GM23338 (cell line): Measurements from ENCODE around the gene SNRPD2. TPM values are rescaled to one million over a fixed set of nuclear protein-coding genes. Genes with fewer than 3 reads are reported as not detected.
A peak's percentile ranks its signal among the peaks of the same experiment; 100 is the strongest.

ENCODE experiments used
- ATAC-seq: fragments of 200-7000 bp; cut with Tn5 transposase; 3 replicates; pipeline ENCODE4 v1.9.1; 2020
- DNase-seq: peaks from one replicate; pipeline ENCODE4 v3.0.0-alpha.2; 2015; ENCODE audit warnings: low spot score
- H2AFZ ChIP-seq: fragments of 200-600 bp; sonication (generic); 2 replicates; pipeline ENCODE4 v1.8.0; 2016; ENCODE audit warnings: antibody characterized with exemption, mild to moderate bottlenecking, moderate library complexity
- H3F3A ChIP-seq: fragments of 200-600 bp; sonication (generic); replicated peaks from 2 replicates; pipeline ENCODE4 v1.8.0; 2017; ENCODE audit warnings: antibody characterized with exemption, mixed run types, low read depth
- H3K27ac ChIP-seq: fragments of 200-600 bp; sonication (generic); 2 replicates; pipeline ENCODE4 v1.6.1; 2016; ENCODE audit warnings: low read depth
- H3K27me3 ChIP-seq: fragments of 200-600 bp; sonication (generic); 2 replicates; pipeline ENCODE4 v1.8.0; 2016; ENCODE audit warnings: mild to moderate bottlenecking, mixed run types, moderate library complexity; ENCODE audit not compliant: insufficient read depth
- H3K36me3 ChIP-seq: fragments of 200-600 bp; sonication (generic); 2 replicates; pipeline ENCODE4 v1.8.0; 2016; ENCODE audit warnings: mild to moderate bottlenecking; ENCODE audit not compliant: insufficient read depth
- H3K4me1 ChIP-seq: fragments of 200-600 bp; sonication (generic); 2 replicates; pipeline ENCODE4 v1.8.0; 2016; ENCODE audit warnings: mild to moderate bottlenecking, moderate library complexity; ENCODE audit not compliant: insufficient read depth
- H3K4me2 ChIP-seq: fragments of 200-600 bp; sonication (generic); 2 replicates; pipeline ENCODE4 v1.7.1; 2017; ENCODE audit warnings: mixed run types
- H3K4me3 ChIP-seq: fragments of 200-600 bp; sonication (generic); 2 replicates; pipeline ENCODE4 v1.6.1; 2016; ENCODE audit warnings: mixed run types
- H3K79me2 ChIP-seq: fragments of 200-600 bp; sonication (generic); replicated peaks from 2 replicates; pipeline ENCODE4 v1.8.0; 2017; ENCODE audit warnings: mild to moderate bottlenecking; ENCODE audit not compliant: insufficient read depth
- H3K9me2 ChIP-seq: fragments of 200-600 bp; sonication (generic); 2 replicates; pipeline ENCODE4 v1.8.0; 2017; ENCODE audit not compliant: insufficient read depth
- H4K20me1 ChIP-seq: fragments of 200-600 bp; sonication (generic); replicated peaks from 2 replicates; pipeline ENCODE4 v1.8.0; 2017; ENCODE audit warnings: mild to moderate bottlenecking; ENCODE audit not compliant: insufficient read depth
- H3K27ac Mint-ChIP-seq: 2 replicates; pipeline ENCODE4 v1.8.0; 2020; ENCODE audit warnings: inconsistent platforms, mild to moderate bottlenecking, moderate library complexity, mixed read lengths
- H3K27me3 Mint-ChIP-seq: 3 replicates; pipeline ENCODE4 v1.8.0; 2022; ENCODE audit warnings: low read depth, mild to moderate bottlenecking, moderate library complexity, mixed read lengths, inconsistent platforms; ENCODE audit not compliant: insufficient read depth, poor library complexity
- H3K36me3 Mint-ChIP-seq: 3 replicates; pipeline ENCODE4 v1.8.0; 2021; ENCODE audit warnings: low read depth, mild to moderate bottlenecking, inconsistent platforms, moderate library complexity, mixed read lengths
- H3K4me1 Mint-ChIP-seq: 3 replicates; pipeline ENCODE4 v1.8.0; 2020; ENCODE audit warnings: mild to moderate bottlenecking, inconsistent platforms, mixed read lengths
- H3K4me3 Mint-ChIP-seq: 3 replicates; pipeline ENCODE4 v1.8.0; 2021; ENCODE audit warnings: moderate library complexity, mild to moderate bottlenecking, inconsistent platforms, mixed read lengths
- H3K9me3 Mint-ChIP-seq: 3 replicates; pipeline ENCODE4 v1.8.0; 2020; ENCODE audit warnings: moderate library complexity, mild to moderate bottlenecking, inconsistent platforms, mixed read lengths
- CREB1 ChIP-seq: fragments of 250-450 bp; sonication (Bioruptor Pico); IDR thresholded peaks from 2 replicates; pipeline ENCODE4 v1.5.0; 2020; ENCODE audit warnings: low read depth, mild to moderate bottlenecking, moderate library complexity
- CTCF ChIP-seq, 2 experiments: fragments of 200-600 bp in 1 of 2; sonication (generic) in 1 of 2; conservative IDR thresholded peaks; 2 replicates each; pipeline versions ENCODE4 v1.5.1 to v1.6.1; 2016 to 2017; ENCODE audit warnings: antibody characterized with exemption in 2 of 2, low read depth in 2 of 2, mild to moderate bottlenecking in 2 of 2, moderate library complexity in 1 of 2
- ETS1 ChIP-seq: IDR thresholded peaks from 2 replicates; pipeline ENCODE4 v1.6.1; 2016; ENCODE audit warnings: antibody characterized with exemption
- JUNB ChIP-seq: IDR thresholded peaks from one replicate; pipeline ENCODE4 v1.6.1; 2016; ENCODE audit warnings: antibody characterized with exemption; ENCODE audit not compliant: unreplicated experiment
- POLR2AphosphoS5 ChIP-seq: IDR thresholded peaks from 2 replicates; pipeline ENCODE4 v1.6.1; 2016; ENCODE audit warnings: antibody characterized with exemption, low read depth
- STAT1 ChIP-seq: IDR thresholded peaks from one replicate; pipeline ENCODE4 v1.6.1; 2016; ENCODE audit warnings: antibody characterized with exemption; ENCODE audit not compliant: unreplicated experiment
- ZNF114 ChIP-seq: fragments of 250-450 bp; sonication (Bioruptor Pico); IDR thresholded peaks from 2 replicates; pipeline ENCODE4 v1.5.0; 2020; ENCODE audit warnings: mild to moderate bottlenecking, moderate library complexity
- ZNF331 ChIP-seq: fragments of 250-450 bp; sonication (Bioruptor Pico); IDR thresholded peaks from 2 replicates; pipeline ENCODE4 v1.5.0; 2020; ENCODE audit warnings: low read depth, mild to moderate bottlenecking, moderate library complexity
- polyA plus RNA-seq: library from polyadenylated mRNA; unstranded; fragments of >200 nt; fragmentation: Nextera tagmentation; extraction: Ambion mirVana; gene quantifications from 2 replicates; pipeline ENCODE4 v1.2.1, GENCODE V29; 2016
- total RNA-seq: library from RNA; depleted of rRNA; stranded (reverse); fragments of >200 nt; shearing (Covaris generic); gene quantifications from 2 replicates; pipeline ENCODE4 v1.2.3, GENCODE V29; 2014
- TF ChIP-seq, protein P1 (sequence below): fragments of 250-450 bp; sonication (Bioruptor Pico); IDR thresholded peaks from 2 replicates; pipeline ENCODE4 v1.5.0; 2020; ENCODE audit warnings: mild to moderate bottlenecking, moderate library complexity
- TF ChIP-seq, protein P2 (sequence below): IDR thresholded peaks from one replicate; pipeline ENCODE4 v1.6.1; 2018; ENCODE audit warnings: antibody characterized with exemption; ENCODE audit not compliant: unreplicated experiment

SNRPD2 gene
- total and polyA plus RNA-seq, 2 experiments from 2014 or later, result 169 to 1,375 TPM

DNA sequence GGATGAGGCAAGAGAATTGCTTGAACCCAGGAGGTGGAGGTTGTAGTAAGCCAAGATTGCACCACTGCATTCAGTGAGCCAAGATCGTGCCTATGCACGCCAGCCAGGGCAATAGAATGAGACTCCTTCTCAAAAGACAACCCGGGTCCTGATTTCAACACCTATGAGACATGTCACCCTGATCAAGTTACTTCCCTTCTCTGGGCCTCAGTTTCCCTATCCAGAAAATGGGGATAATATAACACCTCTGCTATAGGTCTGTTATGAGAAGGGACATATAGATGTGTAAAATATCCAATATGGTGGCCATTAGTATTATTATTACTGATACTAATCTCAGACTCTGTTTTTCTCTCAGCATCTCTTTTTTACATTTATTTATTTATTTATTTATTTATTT, 36.7 kb downstream of the SNRPD2 start:
- ATAC-seq (no peak), DNase-seq (no peak)
- no peaks in the 10 kb centered on the region for H3K36me3 ChIP-seq
- H3K27me3 ChIP-seq, result no peaks in the 10 kb centered on the region
- no peak overlapping the region for H2AFZ ChIP-seq
- no peak overlapping the region for H3K4me2 ChIP-seq
- no peaks in the 10 kb centered on the region for H3K9me3 Mint-ChIP-seq
- no peaks in the 10 kb centered on the region for H3F3A ChIP-seq
- no peak overlapping the region for H3K4me3 Mint-ChIP-seq
- peaks cover 10% of the 10 kb centered on the region for H3K4me1 Mint-ChIP-seq
- no peak for TF ChIP-seq CTCF (conservative IDR thresholded peaks at IDR 0.05; ENCODE audit: low read depth in 2 of 2)
- TF ChIP-seq ZNF114 (CRISPR knock-in tag), result no peak
- no peak for TF ChIP-seq POLR2AphosphoS5
- TF ChIP-seq CREB1 (CRISPR knock-in tag), result no peak
- H3K27ac ChIP-seq, result no peak overlapping the region
- 0 out of 2 replicates have a peak, but pooled peaks cover 4% of the 10 kb centered on the region for H3K4me1 ChIP-seq
- H3K27ac Mint-ChIP-seq, result no peak overlapping the region
- no peak overlapping the region for H3K4me3 ChIP-seq
- H3K9me2 ChIP-seq, result no peaks in the 10 kb centered on the region
- H3K79me2 ChIP-seq, result no peaks in the 10 kb centered on the region
- no peaks in the 10 kb centered on the region; the same call in 2 of the 3 replicates for H3K36me3 Mint-ChIP-seq
- H3K27me3 Mint-ChIP-seq, result peaks cover 14% of the 10 kb centered on the region
- H4K20me1 ChIP-seq, result no peaks in the 10 kb centered on the region

DNA sequence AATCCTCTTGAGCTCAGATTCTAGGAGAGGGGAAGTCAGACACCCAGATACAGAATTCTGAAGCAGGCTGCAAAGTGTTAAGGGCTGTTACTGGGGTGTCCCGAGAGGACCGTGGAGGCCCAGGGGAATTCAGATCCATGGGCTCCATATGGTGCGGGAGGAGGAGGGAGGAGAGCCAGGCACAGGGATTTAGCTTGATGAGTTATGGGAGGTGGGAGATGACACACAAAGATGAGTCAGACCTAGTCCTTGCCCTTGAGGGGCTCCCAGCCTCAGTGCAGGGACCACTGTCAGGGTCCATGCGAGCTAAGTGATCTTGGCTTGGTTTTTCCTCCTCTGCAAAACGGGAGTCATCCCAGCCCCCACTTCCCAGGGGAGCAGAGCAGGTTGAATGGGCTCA, 38.1 kb downstream of the SNRPD2 start:
- DNase-seq (no peak), ATAC-seq (no peak)
- Histone ChIP-seq H3K79me2 (no peaks in the 10 kb centered on the region), H3K4me3 (no peak overlapping the region), H3K27ac (no peak overlapping the region), H3K27me3 (no peaks in the 10 kb centered on the region), H3K9me2 (no peaks in the 10 kb centered on the region), H3F3A (no peaks in the 10 kb centered on the region), H3K4me1 (0 out of 2 replicates have a peak, but pooled peaks cover 4% of the 10 kb centered on the region), H4K20me1 (no peaks in the 10 kb centered on the region), H2AFZ (peak overlapping the region; percentile 43; the same call in 1 of the 2 replicates), H3K4me2 (no peak overlapping the region), H3K36me3 (no peaks in the 10 kb centered on the region)
- Mint-ChIP-seq H3K9me3 (peaks cover 5% of the 10 kb centered on the region; the same call in 1 of the 3 replicates), H3K36me3 (no peaks in the 10 kb centered on the region; the same call in 2 of the 3 replicates), H3K4me1 (peaks cover 7% of the 10 kb centered on the region), H3K27ac (no peak overlapping the region), H3K4me3 (no peak overlapping the region), H3K27me3 (peaks cover 17% of the 10 kb centered on the region)
- TF ChIP-seq ZNF331 (CRISPR knock-in tag) (no peak), ETS1 (no peak), JUNB (no peak), STAT1 (no peak), POLR2AphosphoS5 (no peak)
- TF ChIP-seq, protein P1, sequence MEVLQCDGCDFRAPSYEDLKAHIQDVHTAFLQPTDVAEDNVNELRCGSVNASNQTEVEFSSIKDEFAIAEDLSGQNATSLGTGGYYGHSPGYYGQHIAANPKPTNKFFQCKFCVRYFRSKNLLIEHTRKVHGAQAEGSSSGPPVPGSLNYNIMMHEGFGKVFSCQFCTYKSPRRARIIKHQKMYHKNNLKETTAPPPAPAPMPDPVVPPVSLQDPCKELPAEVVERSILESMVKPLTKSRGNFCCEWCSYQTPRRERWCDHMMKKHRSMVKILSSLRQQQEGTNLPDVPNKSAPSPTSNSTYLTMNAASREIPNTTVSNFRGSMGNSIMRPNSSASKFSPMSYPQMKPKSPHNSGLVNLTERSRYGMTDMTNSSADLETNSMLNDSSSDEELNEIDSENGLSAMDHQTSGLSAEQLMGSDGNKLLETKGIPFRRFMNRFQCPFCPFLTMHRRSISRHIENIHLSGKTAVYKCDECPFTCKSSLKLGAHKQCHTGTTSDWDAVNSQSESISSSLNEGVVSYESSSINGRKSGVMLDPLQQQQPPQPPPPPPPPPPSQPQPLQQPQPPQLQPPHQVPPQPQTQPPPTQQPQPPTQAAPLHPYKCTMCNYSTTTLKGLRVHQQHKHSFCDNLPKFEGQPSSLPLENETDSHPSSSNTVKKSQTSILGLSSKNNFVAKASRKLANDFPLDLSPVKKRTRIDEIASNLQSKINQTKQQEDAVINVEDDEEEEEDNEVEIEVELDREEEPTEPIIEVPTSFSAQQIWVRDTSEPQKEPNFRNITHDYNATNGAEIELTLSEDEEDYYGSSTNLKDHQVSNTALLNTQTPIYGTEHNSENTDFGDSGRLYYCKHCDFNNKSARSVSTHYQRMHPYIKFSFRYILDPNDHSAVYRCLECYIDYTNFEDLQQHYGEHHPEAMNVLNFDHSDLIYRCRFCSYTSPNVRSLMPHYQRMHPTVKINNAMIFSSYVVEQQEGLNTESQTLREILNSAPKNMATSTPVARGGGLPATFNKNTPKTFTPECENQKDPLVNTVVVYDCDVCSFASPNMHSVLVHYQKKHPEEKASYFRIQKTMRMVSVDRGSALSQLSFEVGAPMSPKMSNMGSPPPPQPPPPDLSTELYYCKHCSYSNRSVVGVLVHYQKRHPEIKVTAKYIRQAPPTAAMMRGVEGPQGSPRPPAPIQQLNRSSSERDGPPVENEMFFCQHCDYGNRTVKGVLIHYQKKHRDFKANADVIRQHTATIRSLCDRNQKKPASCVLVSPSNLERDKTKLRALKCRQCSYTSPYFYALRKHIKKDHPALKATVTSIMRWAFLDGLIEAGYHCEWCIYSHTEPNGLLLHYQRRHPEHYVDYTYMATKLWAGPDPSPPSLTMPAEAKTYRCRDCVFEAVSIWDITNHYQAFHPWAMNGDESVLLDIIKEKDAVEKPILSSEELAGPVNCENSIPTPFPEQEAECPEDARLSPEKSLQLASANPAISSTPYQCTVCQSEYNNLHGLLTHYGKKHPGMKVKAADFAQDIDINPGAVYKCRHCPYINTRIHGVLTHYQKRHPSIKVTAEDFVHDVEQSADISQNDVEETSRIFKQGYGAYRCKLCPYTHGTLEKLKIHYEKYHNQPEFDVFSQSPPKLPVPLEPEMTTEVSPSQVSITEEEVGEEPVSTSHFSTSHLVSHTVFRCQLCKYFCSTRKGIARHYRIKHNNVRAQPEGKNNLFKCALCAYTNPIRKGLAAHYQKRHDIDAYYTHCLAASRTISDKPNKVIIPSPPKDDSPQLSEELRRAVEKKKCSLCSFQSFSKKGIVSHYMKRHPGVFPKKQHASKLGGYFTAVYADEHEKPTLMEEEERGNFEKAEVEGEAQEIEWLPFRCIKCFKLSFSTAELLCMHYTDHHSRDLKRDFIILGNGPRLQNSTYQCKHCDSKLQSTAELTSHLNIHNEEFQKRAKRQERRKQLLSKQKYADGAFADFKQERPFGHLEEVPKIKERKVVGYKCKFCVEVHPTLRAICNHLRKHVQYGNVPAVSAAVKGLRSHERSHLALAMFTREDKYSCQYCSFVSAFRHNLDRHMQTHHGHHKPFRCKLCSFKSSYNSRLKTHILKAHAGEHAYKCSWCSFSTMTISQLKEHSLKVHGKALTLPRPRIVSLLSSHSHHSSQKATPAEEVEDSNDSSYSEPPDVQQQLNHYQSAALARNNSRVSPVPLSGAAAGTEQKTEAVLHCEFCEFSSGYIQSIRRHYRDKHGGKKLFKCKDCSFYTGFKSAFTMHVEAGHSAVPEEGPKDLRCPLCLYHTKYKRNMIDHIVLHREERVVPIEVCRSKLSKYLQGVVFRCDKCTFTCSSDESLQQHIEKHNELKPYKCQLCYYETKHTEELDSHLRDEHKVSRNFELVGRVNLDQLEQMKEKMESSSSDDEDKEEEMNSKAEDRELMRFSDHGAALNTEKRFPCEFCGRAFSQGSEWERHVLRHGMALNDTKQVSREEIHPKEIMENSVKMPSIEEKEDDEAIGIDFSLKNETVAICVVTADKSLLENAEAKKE, result no peak
- TF ChIP-seq, protein P2, sequence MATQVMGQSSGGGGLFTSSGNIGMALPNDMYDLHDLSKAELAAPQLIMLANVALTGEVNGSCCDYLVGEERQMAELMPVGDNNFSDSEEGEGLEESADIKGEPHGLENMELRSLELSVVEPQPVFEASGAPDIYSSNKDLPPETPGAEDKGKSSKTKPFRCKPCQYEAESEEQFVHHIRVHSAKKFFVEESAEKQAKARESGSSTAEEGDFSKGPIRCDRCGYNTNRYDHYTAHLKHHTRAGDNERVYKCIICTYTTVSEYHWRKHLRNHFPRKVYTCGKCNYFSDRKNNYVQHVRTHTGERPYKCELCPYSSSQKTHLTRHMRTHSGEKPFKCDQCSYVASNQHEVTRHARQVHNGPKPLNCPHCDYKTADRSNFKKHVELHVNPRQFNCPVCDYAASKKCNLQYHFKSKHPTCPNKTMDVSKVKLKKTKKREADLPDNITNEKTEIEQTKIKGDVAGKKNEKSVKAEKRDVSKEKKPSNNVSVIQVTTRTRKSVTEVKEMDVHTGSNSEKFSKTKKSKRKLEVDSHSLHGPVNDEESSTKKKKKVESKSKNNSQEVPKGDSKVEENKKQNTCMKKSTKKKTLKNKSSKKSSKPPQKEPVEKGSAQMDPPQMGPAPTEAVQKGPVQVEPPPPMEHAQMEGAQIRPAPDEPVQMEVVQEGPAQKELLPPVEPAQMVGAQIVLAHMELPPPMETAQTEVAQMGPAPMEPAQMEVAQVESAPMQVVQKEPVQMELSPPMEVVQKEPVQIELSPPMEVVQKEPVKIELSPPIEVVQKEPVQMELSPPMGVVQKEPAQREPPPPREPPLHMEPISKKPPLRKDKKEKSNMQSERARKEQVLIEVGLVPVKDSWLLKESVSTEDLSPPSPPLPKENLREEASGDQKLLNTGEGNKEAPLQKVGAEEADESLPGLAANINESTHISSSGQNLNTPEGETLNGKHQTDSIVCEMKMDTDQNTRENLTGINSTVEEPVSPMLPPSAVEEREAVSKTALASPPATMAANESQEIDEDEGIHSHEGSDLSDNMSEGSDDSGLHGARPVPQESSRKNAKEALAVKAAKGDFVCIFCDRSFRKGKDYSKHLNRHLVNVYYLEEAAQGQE, result no peak
